Umbilical cord (tissue), 2 donors: Measurements from ENCODE around the gene TTLL11. TPM values are rescaled to one million over a fixed set of nuclear protein-coding genes. Genes with fewer than 3 reads are reported as not detected.
A peak's percentile ranks its signal among the peaks of the same experiment; 100 is the strongest.
"Not testable (repeated sequence)": the region's sequence is repeated elsewhere in the genome, so short reads cannot be mapped to it uniquely, and the experiment has no call there.

ENCODE experiments used
- DNase-seq: peaks from one replicate; pipeline ENCODE4 v3.0.0-alpha.2; 2015; ENCODE audit warnings: low spot score
- total RNA-seq: library from RNA; depleted of rRNA; stranded (reverse); fragments of >200 nt; gene quantifications from one replicate; pipeline ENCODE4 v1.2.3, GENCODE V29; 2014; ENCODE audit warnings: low replicate concordance; ENCODE audit not compliant: insufficient read depth

The TTLL11 gene
- total RNA-seq, 1 donor from 2014 or later, result 8.9 TPM

- DNase-seq, result no peak
These were observed 85.3 kb downstream of the TTLL11 start for GRCh38 chr9:122007837-122008236.

DNA sequence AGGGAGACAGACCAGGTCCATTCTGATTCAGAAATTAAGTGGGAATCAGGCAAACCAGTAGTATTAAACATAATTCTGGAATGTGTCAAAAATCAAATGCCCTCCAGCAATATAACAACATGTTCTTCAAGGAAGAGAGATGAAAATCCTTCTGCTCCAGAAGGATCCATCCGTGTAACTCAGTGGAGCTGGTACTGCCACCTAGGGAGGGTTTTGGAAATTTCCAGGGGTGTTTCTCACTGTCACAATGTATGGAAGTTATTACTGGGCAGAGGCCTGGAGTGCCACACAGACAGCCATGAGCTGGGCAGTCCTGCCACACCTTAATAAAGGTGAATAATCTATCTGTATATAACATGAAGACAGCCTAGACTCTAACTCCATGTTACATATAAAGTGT, 87.5 kb downstream of the TTLL11 start:
- DNase-seq, result peak; percentile 13

DNA sequence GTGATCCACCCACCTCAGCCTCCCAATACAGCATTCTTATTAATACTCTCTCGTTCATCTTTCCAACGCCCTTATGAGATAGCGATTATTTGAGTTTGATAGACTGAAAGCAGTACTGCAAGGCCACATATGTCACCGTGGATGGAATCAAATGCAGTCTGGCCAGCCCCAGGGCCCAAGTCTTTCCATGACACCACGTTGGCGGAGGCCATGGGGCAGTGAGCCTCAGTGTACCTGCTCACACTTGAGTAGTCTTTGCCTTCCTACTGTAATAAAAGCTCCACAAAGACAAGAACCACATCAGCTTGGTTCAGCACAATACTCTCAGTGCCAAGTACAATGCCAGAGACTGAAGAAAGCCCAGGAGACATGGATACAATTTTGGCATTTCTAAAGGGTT, 88.5 kb downstream of the TTLL11 start:
- DNase-seq, result no peak

- DNase-seq, result no peak
These were observed 91.5 kb downstream of the TTLL11 start for GRCh38 chr9:122001491-122002201.

DNA sequence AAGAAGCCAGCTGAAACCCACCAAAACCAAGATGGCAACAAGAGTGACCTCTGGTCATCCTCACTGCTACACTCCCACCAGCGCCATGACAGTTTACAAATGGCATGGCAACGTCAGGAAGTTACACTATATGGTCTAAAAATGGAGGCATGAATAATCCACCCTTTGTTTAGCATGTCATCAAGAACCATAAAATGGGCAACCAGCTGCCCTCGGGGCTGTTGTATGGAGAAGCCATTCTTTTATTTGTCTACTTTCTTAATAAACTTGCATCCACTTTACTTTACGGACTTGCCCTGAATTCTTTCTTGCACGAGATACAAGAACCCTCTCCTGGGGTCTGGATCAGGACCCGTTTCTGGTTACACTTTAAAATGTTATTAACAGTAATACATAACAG, 92.6 kb downstream of the TTLL11 start:
- DNase-seq, result not testable (repeated sequence)

DNA sequence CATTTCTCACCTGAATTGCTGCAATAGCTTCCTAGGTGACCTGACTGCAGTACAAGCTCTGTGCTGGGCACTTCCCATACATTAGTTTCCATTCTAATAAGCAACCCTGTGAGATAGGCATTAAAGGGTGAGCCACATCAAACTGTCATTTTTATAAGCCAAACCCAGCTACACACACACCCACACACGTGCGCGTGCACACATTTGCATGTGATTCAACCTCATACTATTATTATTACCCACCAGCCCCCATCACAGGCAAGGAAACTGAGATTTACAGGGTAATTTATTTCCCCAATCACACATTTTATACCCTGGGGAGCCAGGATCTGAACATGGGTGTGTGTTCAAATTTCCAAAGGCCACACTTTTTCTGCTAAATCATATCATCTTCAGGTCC, 93.6 kb downstream of the TTLL11 start:
- DNase-seq, result no peak

GRCh38 chr9:121998513-121999049, 94.5 kb downstream of the TTLL11 start:
- DNase-seq, result no peak

DNA sequence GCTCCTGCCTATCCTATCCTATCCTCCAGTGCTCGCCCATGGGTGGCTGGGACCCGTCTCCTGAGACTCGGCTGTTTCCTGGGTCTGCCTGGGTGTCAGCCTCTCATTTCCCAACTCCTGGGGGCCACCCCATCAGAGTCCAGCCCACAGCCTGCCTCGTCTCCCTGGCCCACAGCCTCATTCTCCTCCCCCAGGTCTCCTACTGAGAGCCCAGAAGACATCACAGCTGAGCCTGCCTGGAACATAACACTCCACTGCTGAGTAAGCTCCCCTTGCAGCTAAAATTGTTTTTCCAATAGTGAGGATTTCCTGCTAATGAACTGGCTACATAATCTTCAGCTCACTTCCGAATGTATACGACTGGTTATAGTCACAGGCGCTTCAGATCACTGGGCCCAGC, 95.3 kb downstream of the TTLL11 start:
- DNase-seq, result peak; percentile 7

DNA sequence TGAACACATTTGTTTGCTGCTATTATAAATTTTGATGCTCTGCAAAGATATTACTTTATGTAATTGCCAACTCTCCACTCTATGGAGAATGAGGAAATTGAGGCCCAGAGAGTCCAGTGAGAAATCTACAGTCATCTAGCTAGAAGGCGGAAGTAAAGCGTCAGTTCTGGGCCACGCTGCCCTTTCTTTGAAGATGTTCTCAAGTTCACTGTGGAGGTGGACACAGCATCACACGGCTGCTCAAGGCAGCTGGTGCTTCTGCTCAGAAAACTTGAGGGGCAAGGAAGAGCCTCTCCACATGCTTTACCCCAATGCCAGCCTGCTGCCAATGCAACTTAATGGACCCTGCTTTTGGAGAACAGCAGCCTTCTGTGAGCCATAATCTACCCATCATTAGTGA, 96.3 kb downstream of the TTLL11 start:
- no peak for DNase-seq

GRCh38 chr9:121995997-121996396, 97.1 kb downstream of the TTLL11 start:
- DNase-seq, result no peak

- peak; percentile 76 for DNase-seq
These were observed 100.4 kb downstream of the TTLL11 start for GRCh38 chr9:121992571-121993212.

- no peak for DNase-seq
These were observed 101.8 kb downstream of the TTLL11 start for GRCh38 chr9:121991307-121991661.

GRCh38 chr9:121990600-121991306, 102.4 kb downstream of the TTLL11 start:
- DNase-seq, result no peak

DNA sequence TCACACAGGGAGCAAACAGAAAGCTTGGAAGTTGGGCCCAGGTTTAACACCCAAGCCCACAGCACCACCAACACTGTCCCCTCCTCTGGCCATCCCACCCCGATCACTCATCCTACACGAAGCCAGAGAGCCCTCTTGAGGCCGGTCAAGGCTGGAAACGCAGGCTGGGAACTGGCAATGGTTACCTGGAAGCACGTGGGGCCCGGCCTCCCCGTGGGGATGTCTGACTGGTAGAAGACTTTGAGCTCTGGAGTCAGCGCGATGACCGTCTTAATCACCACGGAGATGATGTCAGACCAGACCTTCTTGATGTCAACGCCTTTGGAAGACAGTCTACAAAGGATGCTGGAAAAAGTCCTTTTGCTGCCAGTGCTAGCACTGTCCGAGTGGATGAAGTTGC, 104.1 kb downstream of the TTLL11 start:
- no peak for DNase-seq

DNA sequence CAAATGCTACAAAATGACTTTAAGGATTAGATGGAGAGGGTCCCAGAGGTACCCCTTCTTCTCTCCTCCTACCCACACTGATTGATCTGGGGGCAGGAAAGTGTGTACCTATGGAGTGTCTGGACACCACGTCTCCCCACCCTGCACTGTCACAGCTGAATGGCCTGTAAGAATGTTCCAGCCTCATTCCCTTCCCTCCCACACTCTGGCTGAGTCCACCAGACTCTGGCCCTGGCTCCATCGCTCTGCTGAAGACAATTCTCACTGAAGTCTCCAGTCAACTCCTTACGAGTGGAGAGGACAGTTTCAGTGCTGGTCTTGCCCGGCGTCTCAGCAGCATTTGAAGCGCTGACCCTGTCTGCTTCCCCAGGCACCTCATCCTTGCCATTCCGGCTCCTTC, 105.8 kb downstream of the TTLL11 start:
- DNase-seq, result no peak

- no peak for DNase-seq
These were observed 107.2 kb downstream of the TTLL11 start for GRCh38 chr9:121985792-121986494.

DNA sequence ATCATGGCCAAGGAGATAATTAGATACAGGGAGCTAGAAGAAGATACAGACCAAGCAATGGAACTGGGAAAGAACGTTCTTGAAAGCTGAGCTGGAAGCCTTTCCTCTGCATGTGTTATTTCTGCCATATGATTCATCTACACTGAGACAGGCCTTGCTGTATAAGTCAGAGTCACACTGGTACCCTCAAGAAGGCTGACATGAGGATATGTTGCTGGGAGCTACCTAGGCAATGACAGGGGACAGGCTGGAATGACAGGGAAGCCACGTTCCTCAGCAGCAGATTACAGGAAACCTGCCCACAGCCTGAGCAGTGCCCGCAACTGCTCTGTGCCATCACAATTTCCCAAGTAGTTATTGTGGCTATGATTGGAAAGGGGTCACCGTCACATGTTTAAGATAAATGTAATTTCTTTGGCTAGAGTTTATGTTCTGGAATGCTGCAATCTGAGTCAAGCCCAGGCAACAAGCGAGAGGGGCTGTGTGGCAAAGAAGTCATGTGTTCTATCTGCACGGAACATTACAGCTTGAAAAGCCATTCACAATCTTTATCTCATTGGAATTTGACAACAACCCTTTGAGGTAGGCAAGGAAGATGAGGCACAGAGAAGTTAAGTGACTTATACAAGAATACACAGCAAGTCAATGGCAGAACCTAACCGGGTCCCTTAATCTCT, 108.2 kb downstream of the TTLL11 start:
- peak; percentile 26 for DNase-seq

DNA sequence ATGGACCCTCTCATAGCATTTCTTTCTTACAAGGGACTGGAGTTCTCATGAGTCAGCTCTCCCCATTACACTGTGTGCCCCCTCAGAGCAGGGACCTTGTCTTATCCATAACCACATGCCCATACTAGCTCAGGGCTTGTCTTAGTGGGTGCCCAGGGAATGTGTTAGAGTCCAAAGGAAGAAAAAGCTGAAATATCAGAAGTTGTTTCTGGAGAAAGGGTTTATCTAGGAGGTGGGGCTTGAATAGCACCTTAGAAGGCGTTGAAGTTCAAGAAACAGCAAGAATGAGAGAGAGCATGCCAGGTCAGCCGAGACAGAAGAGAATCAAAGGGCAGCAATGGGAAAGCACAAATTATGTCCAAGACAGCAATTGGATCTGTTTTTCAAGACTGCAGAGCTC, 109.4 kb downstream of the TTLL11 start:
- DNase-seq, result no peak

DNA sequence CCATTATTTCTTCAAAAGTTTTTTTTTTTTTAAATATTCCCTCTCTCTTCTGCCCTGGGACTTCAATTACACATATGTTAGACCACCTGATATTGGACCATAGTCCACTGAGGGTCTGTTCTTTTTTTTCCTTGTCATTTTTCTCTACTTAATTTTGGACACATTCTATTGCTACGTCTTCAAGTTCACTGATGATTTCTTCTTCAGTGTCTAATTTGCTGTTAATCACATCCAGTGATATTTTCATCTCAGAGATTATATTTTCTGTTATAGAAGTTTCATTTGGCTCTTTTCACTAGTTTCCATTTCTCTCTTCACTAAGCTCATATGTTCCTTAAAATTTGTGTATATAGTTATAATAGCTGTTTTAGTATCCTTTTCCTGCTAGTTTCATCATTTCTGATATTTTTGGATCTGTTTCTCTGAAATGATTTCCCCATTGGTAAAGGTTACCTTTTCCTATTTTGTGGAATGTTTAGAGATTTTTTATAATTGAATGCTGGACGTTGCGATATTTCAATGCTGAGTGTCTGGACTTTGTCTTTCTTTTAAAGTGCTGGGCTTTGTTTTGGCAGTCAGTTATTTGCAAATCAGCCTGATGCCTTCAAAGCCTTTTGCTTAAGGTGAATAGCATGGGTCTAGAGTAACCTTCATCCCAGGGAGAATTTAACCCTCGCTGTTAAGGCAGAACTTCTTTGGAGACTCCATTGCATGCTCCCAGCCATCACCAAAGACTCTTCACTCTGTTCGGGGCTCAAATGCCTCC, 111.8 kb downstream of the TTLL11 start:
- no peak for DNase-seq

DNA sequence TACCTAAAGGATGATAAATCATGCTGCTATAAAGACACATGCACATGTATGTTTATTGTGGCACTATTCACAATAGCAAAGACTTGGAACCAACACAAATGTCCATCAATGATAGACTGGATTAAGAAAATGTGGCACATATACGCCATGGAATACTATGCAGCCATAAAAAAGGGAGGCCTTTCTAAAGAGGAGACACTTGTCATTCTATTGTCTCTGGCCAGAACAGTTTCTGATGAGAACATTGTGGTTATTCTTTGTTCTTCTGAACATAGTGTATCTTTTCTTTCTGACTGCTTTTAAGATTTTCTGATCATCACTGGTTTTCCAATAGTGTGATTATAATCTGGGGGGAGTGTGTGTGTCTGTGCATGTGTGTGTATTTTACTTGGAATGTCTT, 112.4 kb downstream of the TTLL11 start:
- not testable (repeated sequence) for DNase-seq

DNA sequence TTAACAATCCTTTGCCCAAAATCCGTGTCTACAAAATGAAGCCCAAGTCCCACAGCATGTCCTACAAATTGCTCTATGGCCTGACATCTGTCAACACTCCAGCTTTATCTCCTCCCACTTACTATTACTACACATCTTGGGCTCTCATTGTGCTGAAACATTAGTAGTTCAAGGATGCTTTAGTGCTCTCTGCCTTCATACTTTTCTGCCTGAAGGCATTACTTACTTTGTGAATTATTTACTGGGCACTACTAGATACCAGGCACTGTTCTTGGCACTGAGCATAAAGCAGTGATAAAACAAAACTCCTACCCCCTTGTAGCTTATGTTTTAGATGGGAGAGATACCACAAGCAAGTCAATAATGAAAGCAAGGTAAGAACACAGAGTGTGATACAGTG, 113.4 kb downstream of the TTLL11 start:
- no peak for DNase-seq
